IPS DF 6.9 (cell line): ENCODE measurements around the gene ACAP1.
A peak's percentile ranks its signal among the peaks of the same experiment; 100 is the strongest.

Source experiments
- DNase-seq: peaks from one replicate; pipeline ENCODE4 v3.0.0-alpha.2; 2013; ENCODE audit warnings: low read depth, low spot score
- H3K27ac ChIP-seq: one replicate; pipeline ENCODE4 v1.5.1; 2013; ENCODE audit warnings: low read length, control low read depth
- H3K27me3 ChIP-seq: 2 replicates; pipeline ENCODE4 v1.6.1; 2013; ENCODE audit warnings: mild to moderate bottlenecking, low read length; ENCODE audit not compliant: control insufficient read depth, insufficient read depth
- H3K36me3 ChIP-seq: 2 replicates; pipeline ENCODE4 v1.6.1; 2013; ENCODE audit warnings: low read length; ENCODE audit not compliant: control insufficient read depth, insufficient read depth
- H3K4me1 ChIP-seq: 2 replicates; pipeline ENCODE4 v1.6.1; 2013; ENCODE audit warnings: low read length; ENCODE audit not compliant: control insufficient read depth, insufficient read depth
- H3K4me3 ChIP-seq: 2 replicates; pipeline ENCODE4 v1.5.1; 2013; ENCODE audit warnings: mild to moderate bottlenecking, low read length
- H3K9me3 ChIP-seq: 2 replicates; pipeline ENCODE4 v1.6.1; 2013; ENCODE audit warnings: low read length, inconsistent platforms; ENCODE audit not compliant: control insufficient read depth, insufficient read depth
- WGBS: extraction: QIAGEN DNeasy Blood & Tissue Kit; methylation state at CpG from one replicate; pipeline ENCODE4 v1.1.7; 2013; ENCODE audit warnings: mixed read lengths, missing lambda C conversion rate; ENCODE audit not compliant: insufficient read length, insufficient coverage; 5-methylcytosine and 5-hydroxymethylcytosine counted together

ACAP1 gene

GRCh38 chr17:7295230-7296180 is 40.8 kb upstream of the ACAP1 start:
- Histone ChIP-seq H3K9me3 (no peaks in the 10 kb centered on the region), H3K4me3 (no peak overlapping the region; the same call in 1 of the 2 replicates), H3K27ac (no peak overlapping the region), H3K4me1 (peaks cover 2% of the 10 kb centered on the region; the same call in 1 of the 2 replicates), H3K36me3 (no peaks in the 10 kb centered on the region), H3K27me3 (peaks cover 2% of the 10 kb centered on the region; the same call in 1 of the 2 replicates)
- no CpG with 5 or more reads among the region's 42 CpGs for WGBS
- DNase-seq, result no peak

- Histone ChIP-seq H3K9me3 (no peaks in the 10 kb centered on the region), H3K27me3 (peaks cover 2% of the 10 kb centered on the region; the same call in 1 of the 2 replicates), H3K27ac (no peak overlapping the region), H3K4me3 (no peak overlapping the region), H3K4me1 (peaks cover 2% of the 10 kb centered on the region; the same call in 1 of the 2 replicates), H3K36me3 (no peaks in the 10 kb centered on the region)
- DNase-seq, result peak; percentile 82
- no CpG with 5 or more reads among the region's 51 CpGs for WGBS
Measured at GRCh38 chr17:7296189-7296861, 40.0 kb upstream of the ACAP1 start.

- H3K4me1 ChIP-seq, result no peaks in the 10 kb centered on the region
- no CpG with 5 or more reads among the region's 7 CpGs for WGBS
- DNase-seq, result no peak
- no peak overlapping the region for H3K4me3 ChIP-seq
- H3K27ac ChIP-seq, result no peak overlapping the region
- H3K27me3 ChIP-seq, result no peaks in the 10 kb centered on the region
- no peaks in the 10 kb centered on the region for H3K36me3 ChIP-seq
- no peaks in the 10 kb centered on the region for H3K9me3 ChIP-seq
Measured at GRCh38 chr17:7304179-7304578, 32.1 kb upstream of the ACAP1 start.

GRCh38 chr17:7306911-7307685 is 29.2 kb upstream of the ACAP1 start, which contains the start of gene EIF5A:
TSS of gene EIF5A (plus strand) at chr17:7307628. CDS start at chr17:7309636, 2,008 bp downstream.
- no CpG with 5 or more reads among the region's 64 CpGs for WGBS
- Histone ChIP-seq H3K4me1 (no peaks in the 10 kb centered on the region), H3K4me3 (peak within 1 kb of the TSS; percentile 99), H3K36me3 (peaks cover 22% of the 10 kb centered on the region), H3K27ac (no peak within 1 kb of the TSS), H3K27me3 (no peaks in the 10 kb centered on the region), H3K9me3 (no peaks in the 10 kb centered on the region)
- peak; percentile 99 for DNase-seq

GRCh38 chr17:7307686-7308624 is 28.4 kb upstream of the ACAP1 start:
- Histone ChIP-seq H3K27me3 (no peaks in the 10 kb centered on the region), H3K36me3 (peaks cover 27% of the 10 kb centered on the region), H3K27ac (no peak overlapping the region), H3K4me3 (peak overlapping the region; percentile 99), H3K9me3 (no peaks in the 10 kb centered on the region), H3K4me1 (no peaks in the 10 kb centered on the region)
- DNase-seq, result no peak
- WGBS, result no CpG with 5 or more reads among the region's 104 CpGs

- Histone ChIP-seq H3K36me3 (peaks cover 30% of the 10 kb centered on the region), H3K9me3 (no peaks in the 10 kb centered on the region), H3K27me3 (no peaks in the 10 kb centered on the region), H3K27ac (no peak overlapping the region), H3K4me1 (no peaks in the 10 kb centered on the region), H3K4me3 (peak overlapping the region; percentile 99)
- no peak for DNase-seq
- no CpG with 5 or more reads among the region's 14 CpGs for WGBS
Measured at GRCh38 chr17:7308625-7309433, 27.5 kb upstream of the ACAP1 start.

- H3K27me3 ChIP-seq, result no peaks in the 10 kb centered on the region
- H3K36me3 ChIP-seq, result peaks cover 30% of the 10 kb centered on the region
- H3K27ac ChIP-seq, result no peak overlapping the region
- no peaks in the 10 kb centered on the region for H3K9me3 ChIP-seq
- WGBS, result no CpG with 5 or more reads among the region's 12 CpGs
- no peak overlapping the region for H3K4me3 ChIP-seq
- no peaks in the 10 kb centered on the region for H3K4me1 ChIP-seq
- DNase-seq, result no peak
Measured at GRCh38 chr17:7309628-7310027, 26.7 kb upstream of the ACAP1 start.

- Histone ChIP-seq H3K4me3 (no peak overlapping the region), H3K4me1 (peaks cover 3% of the 10 kb centered on the region; the same call in 1 of the 2 replicates), H3K27me3 (no peaks in the 10 kb centered on the region), H3K27ac (no peak overlapping the region), H3K36me3 (peaks cover 34% of the 10 kb centered on the region), H3K9me3 (no peaks in the 10 kb centered on the region)
- DNase-seq, result no peak
- WGBS, result 100% methylated on average over 1 of the region's 7 CpGs
Measured at GRCh38 chr17:7311110-7311705, 25.1 kb upstream of the ACAP1 start.
